ENCODE results near the gene SNX5.
"Not testable (repeated sequence)": the region's sequence is repeated elsewhere in the genome, so short reads cannot be mapped to it uniquely, and the experiment has no call there.

Gene SNX5

DNA sequence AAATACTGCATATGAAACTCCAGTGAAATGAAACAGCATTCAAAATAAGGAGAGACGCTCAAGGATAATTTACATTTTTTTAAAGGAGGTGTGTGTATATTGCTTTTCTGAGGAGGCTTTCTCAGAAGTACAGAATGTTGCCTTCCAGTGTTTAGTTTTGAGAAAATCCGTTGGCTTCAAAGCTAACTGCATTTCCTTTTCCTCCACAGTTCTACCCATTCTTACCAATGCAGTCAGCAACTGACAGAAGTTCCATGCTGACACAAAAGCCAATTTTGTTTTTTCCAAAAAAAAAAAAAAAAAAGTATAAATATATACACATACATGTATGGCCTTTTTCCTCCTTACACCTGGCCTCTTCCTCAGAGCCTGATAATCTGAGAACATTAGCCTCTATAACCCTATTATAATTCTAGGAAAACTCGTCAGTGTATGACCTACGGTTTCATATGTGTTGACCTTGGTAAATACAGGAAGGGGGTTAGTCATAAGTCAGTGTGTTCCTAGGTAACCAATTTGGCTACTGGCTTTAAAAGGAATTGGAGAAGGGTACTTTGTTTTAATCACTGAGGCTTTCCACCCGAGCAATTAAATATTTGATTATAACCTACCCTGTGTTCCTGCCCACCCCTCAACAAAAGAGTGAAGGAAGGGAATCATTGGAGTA lies 24.4 kb upstream of the SNX5 start:
- DNase-seq: peak; percentile 30 to 78

DNA sequence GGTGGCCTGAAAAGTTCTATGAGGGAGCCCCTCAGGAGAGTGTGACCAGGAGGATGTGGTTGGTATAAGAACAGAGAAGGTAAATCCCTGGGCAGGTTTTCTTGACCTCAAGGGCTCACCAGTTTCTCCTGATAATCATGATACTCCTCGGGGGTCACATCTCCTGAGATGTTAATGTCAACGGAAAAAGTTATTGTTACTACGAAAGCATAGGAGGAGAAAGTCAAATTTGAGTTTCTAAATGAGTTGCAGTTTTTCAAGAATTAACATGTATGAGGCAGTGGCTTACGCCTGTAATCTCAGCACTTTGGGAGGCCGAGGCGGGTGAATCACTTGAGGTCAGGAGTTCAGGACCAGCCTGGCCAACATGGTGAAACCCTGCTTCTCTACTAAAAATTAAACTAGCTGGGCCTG lies 23.6 kb upstream of the SNX5 start:
- DNase-seq: no peak

DNA sequence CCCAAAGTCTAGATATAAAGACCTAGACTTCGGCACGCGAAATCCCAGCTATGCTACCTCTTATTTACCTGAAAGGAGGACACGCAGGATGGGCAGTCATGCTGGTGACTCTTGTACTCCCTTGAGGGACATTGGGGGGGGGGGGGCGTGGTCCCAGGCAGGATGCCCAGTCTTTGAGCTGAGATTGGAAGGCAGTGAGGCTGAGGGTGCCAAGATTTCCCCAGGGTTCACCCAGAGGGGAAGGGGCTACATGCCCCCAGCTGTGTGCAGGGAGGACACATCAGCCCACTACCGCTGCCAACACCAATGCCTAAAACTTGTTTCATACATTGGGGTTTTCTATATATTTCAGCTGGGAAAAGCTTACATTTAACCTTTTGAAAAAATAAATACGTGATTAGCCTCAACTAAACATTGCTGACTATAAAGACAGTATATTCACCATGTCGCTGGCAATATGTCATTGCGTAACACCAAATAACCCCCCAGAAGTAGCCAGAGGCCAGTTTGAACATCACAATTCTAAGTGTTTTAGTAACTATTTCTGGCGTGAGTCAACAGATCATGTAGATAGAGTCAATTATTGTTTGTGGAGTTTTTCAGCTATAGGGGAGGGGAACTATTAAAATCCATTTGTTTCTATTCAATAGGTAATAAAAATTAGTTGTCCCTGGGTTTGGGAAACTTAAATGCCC lies 21.8 kb upstream of the SNX5 start:
- no peak for DNase-seq

- DNase-seq: no peak
Measured at GRCh38 chr20:17987988-17988387, 19.4 kb upstream of the SNX5 start.

- no peak for DNase-seq
Measured at GRCh38 chr20:17985388-17986018, 16.9 kb upstream of the SNX5 start.

DNA sequence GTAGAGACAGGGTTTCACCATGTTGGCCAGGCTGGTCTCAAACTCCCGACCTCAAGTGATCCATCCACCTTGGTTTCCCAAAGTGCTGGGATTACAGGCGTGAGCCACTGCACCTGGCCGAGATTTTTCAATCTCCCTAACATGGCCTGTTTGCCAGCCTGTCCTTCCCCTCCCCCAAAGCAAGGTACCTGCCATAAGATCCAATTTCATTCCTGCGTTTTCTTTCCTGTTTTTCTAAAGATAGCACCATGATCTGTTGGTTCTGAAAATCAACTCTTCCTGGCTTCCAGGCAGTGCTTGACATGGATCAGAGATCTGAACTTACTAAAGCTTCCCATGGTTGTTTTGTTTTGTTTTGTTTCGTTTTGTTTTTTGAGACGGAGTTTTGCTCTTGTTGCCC lies 7.7 kb upstream of the SNX5 start:
- DNase-seq: no peak

GRCh38 chr20:17972121-17972520 lies 3.5 kb upstream of the SNX5 start:
- no peak for DNase-seq

GRCh38 chr20:17971300-17972013 lies 2.9 kb upstream of the SNX5 start:
- no peak for DNase-seq

DNA sequence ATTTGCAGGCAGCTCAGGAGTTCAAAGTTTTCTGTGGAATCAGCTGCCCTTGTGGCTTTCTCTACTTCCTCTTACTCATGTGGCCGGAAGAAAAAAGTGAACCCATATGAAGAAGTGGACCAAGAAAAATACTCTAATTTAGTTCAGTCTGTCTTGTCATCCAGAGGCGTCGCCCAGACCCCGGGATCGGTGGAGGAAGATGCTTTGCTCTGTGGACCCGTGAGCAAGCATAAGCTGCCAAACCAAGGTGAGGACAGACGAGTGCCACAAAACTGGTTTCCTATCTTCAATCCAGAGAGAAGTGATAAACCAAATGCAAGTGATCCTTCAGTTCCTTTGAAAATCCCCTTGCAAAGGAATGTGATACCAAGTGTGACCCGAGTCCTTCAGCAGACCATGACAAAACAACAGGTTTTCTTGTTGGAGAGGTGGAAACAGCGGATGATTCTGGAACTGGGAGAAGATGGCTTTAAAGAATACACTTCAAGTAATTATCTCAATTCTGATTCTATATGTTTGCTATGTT lies 1.4 kb upstream of the SNX5 start:
- DNase-seq: no peak

GRCh38 chr20:17969278-17969883 lies 787 bp upstream of the SNX5 start:
- DNase-seq: peak in 1 of 2 experiments; percentile 47

DNA sequence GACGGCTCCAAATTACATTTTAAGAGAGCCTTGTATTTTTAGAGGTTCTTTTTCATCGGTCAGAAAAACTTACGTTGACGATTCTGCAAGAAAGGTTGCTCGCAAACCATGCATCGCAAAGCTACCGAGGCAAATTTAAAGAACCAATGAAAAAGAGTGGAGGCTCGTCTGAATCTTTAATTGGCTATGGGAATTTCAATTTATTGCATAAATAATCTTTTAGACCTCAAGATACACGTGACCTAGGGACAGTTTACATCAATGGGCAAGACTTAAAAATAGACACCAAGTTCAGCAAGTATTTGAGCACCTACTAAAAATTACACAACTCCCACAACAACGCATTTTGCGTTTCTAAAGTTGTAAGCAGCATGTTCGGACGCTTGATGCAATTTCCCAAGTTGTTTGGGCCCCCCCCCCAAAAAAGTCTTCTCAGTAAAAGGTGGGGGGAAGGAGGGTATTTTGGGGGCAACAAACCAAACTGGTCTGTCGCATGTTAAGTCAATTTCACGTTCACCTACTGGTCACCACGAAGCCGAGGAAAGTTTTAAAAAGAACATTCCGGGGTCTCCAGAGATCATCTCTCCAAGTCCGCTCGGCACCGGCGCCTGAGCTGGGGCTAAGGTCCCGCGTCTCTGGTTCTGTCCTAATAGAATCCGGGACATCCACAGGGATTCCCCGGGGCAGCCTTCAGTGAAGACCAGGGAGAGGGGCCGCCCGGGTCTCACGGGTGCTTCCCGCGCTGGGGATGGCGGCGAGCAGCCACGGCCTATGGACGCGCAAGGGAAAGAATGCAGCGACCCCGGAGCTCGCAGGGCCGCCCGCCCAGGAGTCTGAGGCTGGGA lies 851 bp downstream of the SNX5 start:
- DNase-seq: no peak

DNA sequence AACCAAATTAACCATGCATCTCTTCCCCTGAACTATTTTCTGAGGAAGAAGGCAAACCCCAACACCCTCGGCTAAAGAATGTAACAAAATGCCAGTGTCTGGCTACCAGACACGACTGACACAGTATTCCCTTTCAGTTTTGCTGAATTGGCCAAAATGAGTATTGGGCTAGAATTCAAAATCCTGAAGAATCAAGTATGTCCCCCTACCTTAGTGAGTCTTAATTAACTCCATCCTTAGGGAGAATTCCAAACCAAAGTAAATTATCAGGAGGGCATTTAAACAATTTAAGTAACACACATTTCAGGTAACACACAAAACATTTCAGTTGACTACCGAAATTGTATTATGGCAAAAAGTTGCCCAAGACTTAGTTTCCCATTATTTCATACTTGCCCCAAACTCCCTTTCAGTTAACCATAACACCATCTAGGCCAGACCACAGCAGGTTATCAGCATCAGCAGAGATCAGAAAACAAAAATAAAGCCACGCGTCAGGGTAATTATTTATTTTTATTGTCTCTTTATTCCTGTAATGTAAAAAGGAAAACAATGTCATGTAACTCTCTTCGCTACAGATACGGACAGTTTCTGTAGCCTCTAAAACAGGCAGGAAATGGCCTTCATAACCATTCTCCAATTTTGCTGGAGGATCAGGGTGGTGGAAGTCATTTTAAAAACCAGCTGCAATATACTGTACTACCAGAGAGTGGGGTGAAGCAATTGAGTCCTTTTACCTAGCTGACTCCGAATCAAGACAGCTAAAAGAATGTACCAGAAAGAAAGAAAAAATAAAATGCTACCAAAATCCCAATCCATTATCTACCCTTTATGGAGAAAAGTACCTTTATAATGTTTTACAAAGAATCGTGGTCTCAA lies 1.9 kb downstream of the SNX5 start:
- peak in 1 of 2 experiments; percentile 48 for DNase-seq

DNA sequence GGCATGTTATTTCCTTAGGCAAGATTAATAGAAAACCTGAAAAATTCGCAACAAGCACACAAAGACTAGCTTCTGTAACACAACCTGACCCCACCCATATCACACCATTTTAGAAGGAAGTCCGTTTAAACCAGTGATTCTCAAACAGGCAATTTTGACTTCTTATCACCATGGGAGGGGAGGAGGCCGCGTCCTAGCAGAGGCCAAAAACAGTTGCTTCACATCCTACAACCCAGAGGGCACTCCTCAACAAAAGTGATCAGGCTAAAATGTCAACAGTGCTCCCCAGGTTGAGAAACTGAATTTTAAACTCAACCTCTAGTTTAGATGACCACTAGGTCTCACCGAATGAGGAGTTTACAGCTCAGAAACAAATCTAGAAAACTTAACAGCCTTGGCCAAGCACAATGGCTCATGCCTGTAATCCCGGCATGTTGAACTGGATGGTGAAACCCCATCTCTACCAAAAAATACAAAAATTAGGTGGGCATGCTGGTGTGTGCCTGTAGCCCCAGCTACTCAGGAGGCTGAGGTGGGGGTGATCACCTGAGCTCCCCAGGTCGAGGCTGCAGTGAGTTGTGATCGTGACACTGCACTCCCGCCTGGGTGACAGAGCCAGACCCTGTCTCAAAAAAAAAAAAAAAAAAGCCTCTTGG lies 3.4 kb downstream of the SNX5 start:
- no peak for DNase-seq

DNA sequence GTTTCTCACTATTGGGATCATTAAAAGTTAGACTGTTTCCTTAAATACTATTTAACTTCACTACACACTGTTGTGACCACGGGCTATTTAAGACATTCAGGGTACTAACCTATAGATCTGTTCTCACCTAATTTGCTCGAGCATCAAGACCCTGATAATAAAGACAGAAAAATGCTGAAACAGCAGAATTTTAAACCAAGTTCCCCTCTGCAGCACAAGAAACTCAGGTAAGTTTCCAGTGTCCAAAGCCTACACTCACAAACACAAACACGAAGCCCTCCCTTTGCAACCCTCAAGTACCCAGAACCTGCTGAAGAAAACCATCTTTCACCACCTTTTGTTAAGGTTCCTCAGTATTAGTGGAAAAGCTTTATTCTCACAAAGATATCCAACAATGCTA lies 4.0 kb downstream of the SNX5 start:
- no peak for DNase-seq

- DNase-seq: no peak
Measured at GRCh38 chr20:17964073-17964472, 4.5 kb downstream of the SNX5 start.

- no peak for DNase-seq
Measured at GRCh38 chr20:17963114-17963897, 5.3 kb downstream of the SNX5 start.

DNA sequence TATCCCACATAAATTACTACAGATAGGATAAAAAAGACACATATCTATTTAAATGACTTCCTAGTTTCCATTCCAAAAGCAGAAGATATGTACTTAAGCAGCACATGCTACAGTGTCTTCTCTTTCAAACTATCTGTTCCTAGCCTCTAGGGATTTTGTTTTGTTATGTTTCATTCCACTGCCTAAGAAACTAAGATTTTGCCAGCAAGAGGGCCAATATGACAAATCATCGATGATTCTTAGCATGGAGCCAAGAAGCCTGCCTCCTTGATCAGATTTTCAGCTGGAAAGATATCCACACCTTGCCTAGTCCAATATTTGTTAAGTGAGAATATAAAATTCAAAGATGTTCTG lies 7.0 kb downstream of the SNX5 start:
- no peak for DNase-seq

DNA sequence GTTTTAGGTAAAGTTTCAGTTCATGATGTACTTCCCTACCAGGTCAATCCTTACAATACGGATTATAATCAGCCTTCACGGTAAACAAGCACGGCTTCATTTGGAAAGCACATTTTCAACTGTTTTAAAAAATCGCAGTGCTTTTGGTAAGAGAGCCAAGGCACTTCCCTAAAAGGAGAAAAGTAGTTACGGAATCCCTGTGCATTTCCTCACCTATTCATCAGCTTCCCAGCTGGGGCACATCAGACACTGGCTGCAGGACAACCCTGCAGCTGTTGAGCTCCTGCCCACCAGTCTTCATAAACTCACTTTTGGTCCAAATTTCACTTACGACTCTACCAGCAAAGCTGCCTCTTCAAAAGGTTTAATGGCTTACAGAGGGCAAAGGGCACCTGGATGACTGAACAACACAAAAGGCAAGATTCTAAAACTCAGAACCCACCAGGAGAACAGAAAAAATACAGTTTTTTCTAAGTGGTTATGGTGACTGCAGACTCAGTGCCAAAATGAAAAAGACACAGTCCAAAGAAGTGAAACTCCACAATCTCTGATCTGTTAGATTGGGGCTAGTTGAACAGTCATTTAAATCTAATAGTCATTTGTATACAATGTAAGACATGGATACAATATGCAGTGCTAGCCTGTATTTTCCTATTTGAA lies 7.5 kb downstream of the SNX5 start:
- no peak for DNase-seq

DNA sequence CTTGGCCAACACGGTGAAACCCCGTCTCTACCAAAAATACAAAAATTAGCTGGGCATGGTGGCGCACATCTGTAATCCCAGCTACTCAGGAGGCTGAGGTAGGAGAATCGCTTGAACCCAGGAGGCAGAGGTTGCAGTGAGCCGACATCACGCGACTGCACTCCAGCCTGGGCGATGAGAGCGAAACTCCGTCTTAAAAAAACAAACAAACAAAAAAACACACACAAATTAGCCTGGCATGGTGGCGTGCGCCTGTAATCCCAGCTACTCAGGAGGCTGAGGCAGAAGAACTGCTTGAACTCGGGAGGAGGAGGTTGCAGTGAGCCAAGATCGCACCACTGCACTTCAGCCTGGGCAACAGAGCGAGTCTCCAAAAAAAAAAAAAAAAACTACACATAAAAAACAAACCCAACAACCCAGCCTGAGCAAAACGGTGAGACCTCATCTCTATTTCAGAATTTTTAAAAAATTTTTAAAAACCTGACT lies 8.2 kb downstream of the SNX5 start:
- not testable (repeated sequence) for DNase-seq
